Measurements from ENCODE around the gene TM4SF5.

- TF ChIP-seq CTCF (IDR thresholded peaks at IDR 0.05) (no peak), POLR2A (IDR thresholded peaks at IDR 0.05) (no peak), EP300 (IDR thresholded peaks at IDR 0.05) (no peak)
Measured at GRCh38 chr17:4748686-4749085, 23.0 kb upstream of the TM4SF5 start.
